Activated CD4-positive, CD25-positive, alpha-beta regulatory T cell treated with anti-CD3 and anti-CD28 coated beads, Interleukin-2, amount 50 U/mL, for 24 hours (primary cell): ENCODE results near the gene ENO1.
A peak's percentile ranks its signal among the peaks of the same experiment; 100 is the strongest.
"Not testable (repeated sequence)": the region's sequence is repeated elsewhere in the genome, so short reads cannot be mapped to it uniquely, and the experiment has no call there.

Experiments
- ATAC-seq, 2 donors: fragments of 150-1000 bp; cut with Tn5 transposase; one replicate each; pipeline ENCODE4 v1.10.0; 2021; ENCODE audit warnings: mild to moderate bottlenecking in 1 of 2, moderate library complexity in 1 of 2

ENO1 gene

GRCh38 chr1:8845104-8846097 lies 33.1 kb downstream of the ENO1 start:
- no peak for ATAC-seq

- ATAC-seq: no peak
These were observed 33.9 kb downstream of the ENO1 start for GRCh38 chr1:8844501-8845006.

GRCh38 chr1:8841395-8841794 lies 37.1 kb downstream of the ENO1 start:
- no peak for ATAC-seq

GRCh38 chr1:8839990-8840389 lies 38.5 kb downstream of the ENO1 start:
- no peak for ATAC-seq

GRCh38 chr1:8835941-8836643 lies 42.4 kb downstream of the ENO1 start:
- ATAC-seq: no peak

- no peak for ATAC-seq
These were observed 47.1 kb downstream of the ENO1 start for GRCh38 chr1:8831340-8831739.

- ATAC-seq: not testable (repeated sequence)
These were observed 47.8 kb downstream of the ENO1 start for GRCh38 chr1:8830732-8831131.

- no peak for ATAC-seq
These were observed 52.5 kb downstream of the ENO1 start for GRCh38 chr1:8825985-8826481.

- ATAC-seq: no peak
These were observed 55.2 kb downstream of the ENO1 start for GRCh38 chr1:8823295-8823664.

GRCh38 chr1:8822373-8823294 lies 55.9 kb downstream of the ENO1 start:
- no peak for ATAC-seq

GRCh38 chr1:8821084-8821483 lies 57.4 kb downstream of the ENO1 start:
- no peak for ATAC-seq

GRCh38 chr1:8818789-8819188 lies 59.7 kb downstream of the ENO1 start:
- ATAC-seq: not testable (repeated sequence)

GRCh38 chr1:8818325-8818775 lies 60.1 kb downstream of the ENO1 start:
- ATAC-seq: no peak

- ATAC-seq: peak; percentile 98
These were observed 60.8 kb downstream of the ENO1 start, which contains the start of gene RERE for GRCh38 chr1:8817412-8818324. TSS of gene RERE (minus strand) at chr1:8817640.

- ATAC-seq: peak in 1 of 2 donors; percentile 22
These were observed 61.6 kb downstream of the ENO1 start for GRCh38 chr1:8816831-8817411.

- no peak for ATAC-seq
These were observed 62.2 kb downstream of the ENO1 start for GRCh38 chr1:8816264-8816663.

GRCh38 chr1:8815582-8816151 lies 62.8 kb downstream of the ENO1 start:
- no peak for ATAC-seq

GRCh38 chr1:8814865-8815264 lies 63.6 kb downstream of the ENO1 start:
- ATAC-seq: no peak

- no peak for ATAC-seq
These were observed 64.5 kb downstream of the ENO1 start for GRCh38 chr1:8813991-8814390.
